GM18502 (cell line): ENCODE data around the gene TPCN1.
"Not testable (repeated sequence)": the region's sequence is repeated elsewhere in the genome, so short reads cannot be mapped to it uniquely, and the experiment has no call there.

ENCODE experiments used
- ATAC-seq: cut with Tn5 transposase; IDR thresholded peaks from one replicate; pipeline ENCODE4 v1.9.1; 2021; ENCODE audit warnings: mild to moderate bottlenecking; ENCODE audit not compliant: unreplicated experiment, poor library complexity

TPCN1 gene

DNA sequence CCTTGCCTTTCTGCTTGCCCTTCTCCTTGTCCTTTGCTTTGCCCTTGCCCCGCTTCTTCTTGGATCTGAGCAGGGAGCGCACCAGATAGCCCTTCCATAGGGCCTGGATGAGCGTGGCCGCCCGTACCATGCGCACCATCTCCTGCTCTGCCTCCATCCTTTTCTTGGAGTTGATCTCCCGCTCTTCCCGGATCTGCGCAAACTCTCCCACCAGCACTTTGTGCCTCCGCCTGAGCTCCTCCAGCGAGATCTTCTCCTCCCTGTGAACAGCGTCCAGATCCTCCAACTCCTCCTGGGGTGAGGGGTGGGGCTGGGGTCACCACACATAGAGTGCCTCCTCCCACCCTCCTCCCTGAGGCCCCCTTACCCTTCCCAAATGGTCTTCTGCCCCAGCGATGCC, 25.7 kb upstream of the TPCN1 start:
- no peak for ATAC-seq

- peak; percentile 10 for ATAC-seq
Measured at GRCh38 chr12:113196582-113196981, 24.7 kb upstream of the TPCN1 start.

DNA sequence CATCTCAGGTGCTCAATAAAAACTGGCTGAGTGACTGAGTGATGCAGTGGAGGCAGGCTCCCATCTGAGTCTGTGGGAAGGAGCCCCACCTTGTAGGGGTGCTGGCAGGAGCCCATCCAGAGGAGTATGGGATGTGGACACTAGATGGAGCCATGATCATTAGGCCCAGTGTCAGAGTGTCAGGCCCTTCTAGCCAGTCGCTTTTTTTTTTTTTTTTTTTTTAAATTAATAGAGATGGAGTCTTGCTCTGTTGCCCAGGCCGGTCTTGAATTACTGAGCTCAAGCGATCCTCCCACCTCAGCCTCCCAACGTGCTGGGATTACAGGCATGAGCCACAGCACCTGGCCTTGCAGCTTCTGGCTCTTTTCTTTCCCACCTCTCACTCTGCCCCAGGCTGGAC, 24.3 kb upstream of the TPCN1 start:
- ATAC-seq = peak; percentile 67

GRCh38 chr12:113197518-113198077, 23.7 kb upstream of the TPCN1 start:
- ATAC-seq = no peak

DNA sequence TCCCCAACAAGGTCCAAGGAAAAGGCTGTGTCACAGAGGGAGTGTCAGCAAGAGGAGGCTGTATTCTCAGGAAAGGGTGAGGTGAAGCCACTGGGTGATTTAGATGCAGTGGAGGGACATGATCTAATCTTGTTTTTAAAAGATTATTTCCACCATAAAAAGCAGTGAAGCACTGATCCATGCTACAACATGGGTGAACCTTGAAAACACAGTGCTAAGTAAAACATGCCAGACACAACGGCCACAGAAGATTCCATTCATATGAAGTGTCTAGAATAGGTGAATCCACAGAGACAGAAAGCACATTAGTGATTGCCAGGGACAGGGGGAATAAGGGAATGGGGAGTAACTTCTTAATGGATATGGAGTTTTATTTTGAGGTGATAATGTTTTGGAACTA, 23.0 kb upstream of the TPCN1 start:
- no peak for ATAC-seq

- ATAC-seq = no peak
Measured at GRCh38 chr12:113200021-113200797, 21.1 kb upstream of the TPCN1 start.

DNA sequence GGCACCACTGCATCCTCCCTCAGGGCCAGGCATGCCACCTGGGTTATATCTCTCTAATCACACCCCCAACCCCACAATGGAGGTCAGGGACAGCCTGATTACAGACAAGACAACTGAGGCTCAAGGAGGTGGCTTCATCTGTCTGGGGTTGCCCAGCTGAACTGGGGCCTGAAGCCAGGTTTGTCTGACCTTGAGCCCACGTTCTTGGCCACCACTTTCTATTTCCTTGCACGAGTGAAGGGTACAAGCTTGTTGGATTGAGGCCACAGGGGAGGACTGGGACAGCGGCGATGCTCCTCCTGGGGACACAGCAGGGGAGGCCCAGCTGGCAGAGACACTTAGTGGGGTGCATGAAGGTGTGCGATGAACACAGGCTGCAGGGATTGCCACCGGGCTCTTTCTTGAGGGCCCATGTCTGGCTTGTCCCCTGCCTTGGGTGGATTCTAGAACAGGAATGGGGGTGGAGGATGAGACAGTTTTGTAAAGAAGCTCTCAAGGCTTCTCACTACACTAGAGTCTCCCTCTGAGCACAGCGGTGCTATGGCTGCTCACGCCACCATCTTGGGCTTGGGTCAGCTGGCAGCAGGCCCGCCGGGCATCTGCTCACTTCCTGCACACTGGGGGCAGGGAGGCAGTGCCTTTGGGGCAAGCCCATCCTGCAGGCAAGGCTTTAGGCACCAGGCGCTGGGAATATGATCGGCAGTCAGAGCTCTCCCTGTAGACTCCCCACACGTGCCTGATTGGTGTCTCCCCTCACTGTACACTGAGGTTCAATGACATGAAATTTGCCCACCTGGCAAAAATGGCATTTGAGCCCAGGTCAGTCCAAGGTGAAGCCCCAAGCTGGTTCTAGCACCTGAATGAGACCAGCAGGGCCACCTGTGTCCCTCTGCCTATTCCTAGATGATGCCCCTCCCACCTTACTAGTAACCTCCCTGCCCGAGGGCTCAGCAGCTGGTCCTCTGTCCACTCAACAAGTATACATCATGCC, 19.8 kb upstream of the TPCN1 start:
- no peak for ATAC-seq

DNA sequence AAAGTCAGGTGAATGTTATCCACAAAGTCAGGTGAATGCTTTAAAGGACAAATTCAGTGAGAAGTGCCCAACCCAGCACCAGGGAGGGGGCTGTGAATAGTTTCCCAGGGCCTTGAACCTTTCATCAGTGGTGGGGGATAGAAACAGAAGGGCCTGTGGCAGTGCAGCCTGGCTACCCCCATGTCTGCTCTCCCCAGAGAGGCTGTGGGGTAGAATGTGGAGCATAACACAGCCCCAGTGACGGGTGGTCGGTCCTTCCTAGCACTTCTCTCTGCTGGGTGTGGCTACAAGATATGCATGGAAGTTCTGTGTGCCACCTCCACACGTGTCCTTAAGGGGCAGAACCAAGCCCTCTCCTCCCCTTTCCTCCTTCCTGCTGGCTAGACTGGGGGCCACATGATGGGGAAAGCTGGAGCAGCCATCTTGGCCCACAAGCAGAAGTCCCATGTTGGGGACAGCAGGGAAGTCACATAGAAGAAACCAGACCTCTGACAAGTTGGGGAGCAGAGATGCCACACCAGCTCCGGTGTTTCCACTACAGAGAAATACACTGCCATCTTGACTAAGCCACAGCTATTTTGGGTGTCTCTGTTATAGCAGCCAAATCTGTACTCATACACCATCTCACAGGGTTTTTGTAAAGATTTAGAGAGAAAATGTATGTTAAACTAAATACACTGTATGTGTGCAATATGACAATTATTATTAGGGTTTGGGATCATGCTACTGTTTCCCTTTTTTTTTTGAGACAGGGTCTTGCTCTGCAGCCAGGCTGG, 18.8 kb upstream of the TPCN1 start:
- no peak for ATAC-seq

DNA sequence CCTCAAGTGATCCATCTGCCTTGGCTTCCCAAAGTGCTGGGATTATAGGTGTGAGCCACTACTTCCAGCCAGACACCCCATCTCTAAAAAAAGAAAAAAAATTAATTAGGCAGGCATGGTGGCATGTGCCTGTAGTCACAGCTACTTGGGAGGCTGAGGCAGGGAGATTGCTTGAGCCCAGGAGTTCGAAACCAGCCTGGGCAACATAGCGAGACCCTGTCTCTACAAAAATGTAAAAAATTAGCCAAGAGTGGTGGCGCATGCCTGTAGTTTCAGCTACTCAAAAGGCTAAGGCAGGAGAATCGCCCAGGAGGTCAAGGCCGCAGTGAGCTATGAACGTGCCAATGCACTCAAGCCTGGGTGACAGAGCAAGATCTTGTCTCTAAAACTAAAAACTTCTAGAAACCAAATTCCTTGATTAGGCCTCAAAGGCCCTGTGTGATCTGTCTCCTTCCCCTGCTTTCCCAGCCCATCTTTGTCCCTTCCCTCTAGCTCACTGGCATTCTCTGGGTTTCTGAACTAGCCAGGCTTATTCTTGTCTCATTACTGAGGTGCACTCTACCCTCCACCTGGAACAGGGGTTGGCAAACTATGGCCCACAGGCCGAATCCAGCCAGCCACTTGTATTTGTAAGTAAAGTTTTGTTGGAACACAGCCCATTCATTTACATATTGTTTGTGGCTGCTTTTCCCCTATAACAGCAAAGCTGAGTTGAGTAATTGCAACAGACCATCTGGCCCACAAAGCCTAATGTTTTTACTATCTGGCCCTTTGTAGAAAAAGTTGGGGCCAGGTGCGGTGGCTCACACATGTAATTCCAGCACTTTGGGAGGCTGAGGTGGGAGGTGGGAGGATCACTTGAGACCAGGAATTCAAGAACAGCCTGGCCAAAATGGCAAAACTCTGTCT, 17.2 kb upstream of the TPCN1 start:
- no peak for ATAC-seq

DNA sequence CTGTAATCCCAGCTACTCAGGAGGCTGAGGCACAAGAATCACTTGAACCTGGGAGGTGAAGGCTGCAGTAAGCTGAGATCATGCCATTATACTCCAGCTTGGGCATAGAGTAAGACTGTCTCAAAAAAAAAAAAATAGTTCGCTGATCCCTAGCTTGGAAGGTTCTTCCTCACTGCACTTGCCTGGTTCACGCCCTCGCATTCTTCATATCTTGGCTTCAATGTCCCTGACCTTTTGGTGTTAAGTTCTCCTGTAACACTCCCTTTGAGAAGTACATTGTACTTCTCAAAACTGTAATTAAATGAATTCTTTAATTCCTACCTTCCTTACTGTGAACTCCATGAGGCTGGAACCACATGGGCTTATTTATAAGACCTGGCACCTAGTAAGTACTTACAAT, 16.5 kb upstream of the TPCN1 start:
- ATAC-seq = no peak

GRCh38 chr12:113206802-113207201, 14.5 kb upstream of the TPCN1 start:
- ATAC-seq = not testable (repeated sequence)

DNA sequence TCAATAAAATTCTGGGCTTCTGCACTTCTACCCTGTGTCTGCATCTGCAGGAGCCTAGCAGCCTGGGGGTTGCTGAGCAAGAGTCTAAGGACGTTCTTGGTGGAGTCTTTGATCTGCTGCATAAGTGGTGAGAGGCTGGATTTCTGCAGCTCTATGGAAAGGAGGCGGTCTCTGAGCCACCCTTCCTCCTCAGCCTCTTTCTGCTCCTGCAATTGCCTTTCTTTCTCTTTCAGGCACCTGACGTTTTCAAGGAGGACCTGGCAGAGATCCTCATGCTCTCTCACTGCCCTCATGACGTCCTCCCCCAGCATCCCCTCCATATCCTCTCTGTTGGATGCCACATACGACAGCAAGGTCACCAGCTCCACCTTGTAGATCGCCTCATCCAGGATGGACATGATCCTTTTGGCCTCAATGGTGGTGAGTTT, 13.6 kb upstream of the TPCN1 start:
- peak; percentile 5 for ATAC-seq

DNA sequence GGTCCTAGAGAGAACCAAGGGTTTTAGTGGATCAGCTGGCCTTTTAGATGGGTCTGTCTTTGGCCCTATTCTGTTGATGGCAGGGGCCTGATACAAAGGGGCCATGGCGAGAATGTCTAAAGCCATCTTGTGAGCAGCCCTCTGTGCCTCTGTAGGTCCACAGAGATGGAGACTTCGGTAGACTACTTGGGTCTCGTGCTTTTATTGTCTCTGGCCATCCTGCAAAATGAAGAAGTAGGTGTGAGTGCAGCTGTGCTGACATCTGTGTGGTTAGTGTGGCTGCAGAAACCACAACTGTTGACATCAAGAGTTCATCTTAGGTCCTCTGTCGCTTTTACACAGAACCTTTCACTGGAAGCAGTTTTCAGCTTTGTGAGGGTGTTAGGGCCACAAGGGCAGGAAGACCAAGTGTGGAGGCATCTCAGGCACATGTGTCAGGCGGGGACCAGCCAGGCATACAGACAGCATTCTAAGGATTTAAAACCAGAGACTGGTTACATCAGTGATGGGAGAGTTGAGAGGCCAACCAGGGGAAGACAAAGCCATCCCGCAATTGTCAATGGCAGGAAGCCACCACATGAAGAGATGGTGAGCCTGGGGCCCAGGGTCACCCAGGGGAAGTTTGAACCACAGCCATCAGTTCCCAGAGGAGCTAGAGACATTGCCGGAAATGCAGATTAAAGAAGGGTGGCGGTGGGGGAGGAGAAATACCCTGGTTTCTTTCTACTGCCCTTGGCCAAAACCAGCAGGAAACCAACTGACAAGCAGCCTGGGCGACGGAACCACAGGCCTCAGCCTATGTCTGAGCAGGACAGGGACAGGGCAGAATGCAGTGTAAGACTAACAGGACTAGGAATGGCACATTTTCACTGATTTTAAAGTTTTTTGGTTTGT, 13.0 kb upstream of the TPCN1 start:
- peak; percentile 80 for ATAC-seq

DNA sequence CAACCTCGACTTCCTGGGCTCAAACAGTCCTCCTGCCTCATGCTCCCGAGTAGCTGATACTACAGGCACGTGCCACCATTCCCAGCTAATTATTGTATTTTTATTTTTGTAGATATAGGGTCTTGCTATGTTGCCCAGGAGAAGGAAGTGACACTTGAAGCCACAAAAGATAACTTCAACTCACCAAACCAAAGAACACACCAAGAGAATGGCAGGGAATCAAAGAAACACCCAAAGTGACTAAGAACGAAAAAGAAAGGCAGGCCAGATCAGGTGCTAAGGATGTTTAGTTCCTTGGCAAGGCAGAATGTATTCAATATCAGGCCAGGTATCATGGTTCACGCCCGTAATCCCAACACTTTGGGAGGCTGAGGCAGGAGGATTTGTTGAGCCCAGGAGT, 10.1 kb upstream of the TPCN1 start:
- no peak for ATAC-seq

DNA sequence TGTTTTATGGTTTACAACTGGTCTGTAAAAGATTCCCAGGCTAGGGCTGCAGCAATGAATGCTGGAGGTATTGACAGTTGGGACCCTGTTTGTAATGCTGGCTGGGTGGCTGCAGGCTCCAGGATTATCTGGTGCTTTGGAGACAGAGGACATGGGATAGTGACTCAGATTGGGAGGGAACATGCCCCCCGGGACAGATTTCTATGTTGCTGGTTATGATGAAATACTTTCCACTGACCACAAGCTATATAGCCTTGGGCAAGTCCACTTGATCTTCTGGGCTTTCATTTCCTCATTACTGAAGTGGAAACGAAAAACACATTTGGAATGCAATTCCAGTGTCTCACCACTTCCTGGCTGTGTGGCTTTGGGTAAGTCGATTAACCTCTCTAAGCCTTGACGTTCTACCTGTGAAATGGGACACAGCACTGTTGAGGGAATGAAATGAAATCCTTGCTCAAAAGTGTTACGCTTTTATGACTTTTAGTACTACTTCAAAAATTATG, 6.3 kb upstream of the TPCN1 start:
- peak; percentile 59 for ATAC-seq

DNA sequence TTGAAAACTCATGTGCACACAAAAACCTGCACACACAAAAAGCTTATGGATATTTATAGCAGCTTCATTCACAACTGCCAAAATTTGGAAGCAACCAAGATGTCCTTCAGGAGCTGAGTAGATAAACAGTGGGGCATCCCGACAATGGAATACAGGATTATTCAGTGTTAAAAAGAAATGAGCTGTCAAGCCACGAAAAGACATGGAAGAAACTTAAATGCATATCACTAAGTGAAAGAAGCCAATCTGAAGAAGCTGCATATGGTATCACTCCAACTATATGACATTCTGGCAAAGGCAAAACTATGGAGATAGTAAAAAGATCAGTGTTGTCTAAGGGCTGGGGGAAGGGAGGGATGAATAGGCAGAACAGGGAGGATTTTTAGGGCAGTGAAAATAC, 5.2 kb upstream of the TPCN1 start:
- ATAC-seq = no peak

GRCh38 chr12:113220593-113221180, 577 bp upstream of the TPCN1 start:
- ATAC-seq = no peak
